ENCODE results near the gene PRKACG. TPM values are rescaled to one million over a fixed set of nuclear protein-coding genes. Genes with fewer than 3 reads are reported as not detected.

The PRKACG gene
- total RNA-seq, 1 donor from 2014 or later: not detected

- DNase-seq (ENCODE audit: low spot score): no peak
- intact Hi-C loops (cut with DNase I): no loop called here
Observed at GRCh38 chr9:68964765-68965164, 49.1 kb downstream of the PRKACG start.

GRCh38 chr9:68964102-68964541 is 49.8 kb downstream of the PRKACG start:
- intact Hi-C loops (cut with DNase I): no loop called here

GRCh38 chr9:68963416-68963815 is 50.5 kb downstream of the PRKACG start:
- no peak for DNase-seq (ENCODE audit: low spot score)

More at GRCh38 chr9:68964102-68964541, 49.8 kb downstream of the PRKACG start:
- no peak for DNase-seq (ENCODE audit: low spot score)

More at GRCh38 chr9:68963416-68963815, 50.5 kb downstream of the PRKACG start:
- intact Hi-C loops (cut with DNase I): no loop called here

Other genes with a start within 250 kb of the PRKACG start
- gene FXN, start 21.6 kb upstream of the PRKACG start, total RNA-seq: 22.9 TPM
- 67.0 TPM for gene TJP2, start 160.2 kb upstream of the PRKACG start, total RNA-seq